HL-60 (cell line): Measurements from ENCODE around the gene DDX60.

Experiments
- DNase-seq, 2 experiments: peaks; one replicate each; pipeline ENCODE4 v3.0.0-alpha.2; 2010 to 2020; ENCODE audit warnings: low read depth in 1 of 2, low spot score in 1 of 2
- H3K27ac ChIP-seq: fragments of 250-450 bp; sonication (Bioruptor Pico); replicated peaks from 2 replicates; pipeline ENCODE4 v1.5.1; 2020; ENCODE audit warnings: mild to moderate bottlenecking, moderate library complexity
- H3K27me3 ChIP-seq: fragments of 250-450 bp; sonication (Bioruptor Pico); 2 replicates; pipeline ENCODE4 v1.5.1; 2021; ENCODE audit warnings: mild to moderate bottlenecking, moderate library complexity; ENCODE audit not compliant: insufficient read depth, poor library complexity, severe bottlenecking
- H3K4me3 ChIP-seq: replicated peaks from 2 replicates; pipeline ENCODE4 v1.5.1; 2011; ENCODE audit warnings: mild to moderate bottlenecking, control low read depth, low read length; ENCODE audit not compliant: insufficient read depth
- GABPA ChIP-seq: IDR thresholded peaks from 2 replicates; pipeline ENCODE4 v1.6.1; 2012; ENCODE audit warnings: low read depth
- POLR2AphosphoS5 ChIP-seq: IDR thresholded peaks from 2 replicates; pipeline ENCODE4 v1.6.1; 2012; ENCODE audit warnings: low read depth
- REST ChIP-seq: IDR thresholded peaks from 2 replicates; pipeline ENCODE4 v1.6.1; 2012; ENCODE audit warnings: low read depth; ENCODE audit not compliant: insufficient replicate concordance
- SPI1 ChIP-seq: IDR thresholded peaks from 2 replicates; pipeline ENCODE4 v1.6.1; 2012; ENCODE audit warnings: low read depth, mild to moderate bottlenecking, borderline replicate concordance
- TF ChIP-seq, protein P1 (sequence below): IDR thresholded peaks from one replicate; pipeline ENCODE4 v1.5.1; 2011; ENCODE audit warnings: low read length, control low read depth, inconsistent platforms; ENCODE audit not compliant: insufficient read depth

The DDX60 gene

DNA sequence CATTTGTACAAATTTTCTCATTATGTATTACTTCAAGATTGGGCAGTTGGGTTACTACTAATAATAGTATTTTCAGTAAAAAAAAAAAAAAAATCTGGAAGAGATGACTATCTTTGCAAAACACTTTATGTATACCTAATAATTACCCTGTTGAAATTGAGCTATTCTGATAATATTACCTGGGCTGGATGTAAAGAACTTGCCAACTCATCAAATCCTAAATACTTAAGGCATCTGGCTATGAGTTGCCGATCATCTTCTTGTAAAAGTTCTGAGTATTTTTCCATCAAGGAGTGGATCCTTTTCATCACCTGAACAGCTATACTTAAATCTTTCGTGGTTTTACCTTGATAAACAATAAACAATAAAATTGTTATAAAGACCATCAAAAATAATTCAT, 42.7 kb downstream of the DDX60 start:
- no peak for DNase-seq
- TF ChIP-seq, protein P1, sequence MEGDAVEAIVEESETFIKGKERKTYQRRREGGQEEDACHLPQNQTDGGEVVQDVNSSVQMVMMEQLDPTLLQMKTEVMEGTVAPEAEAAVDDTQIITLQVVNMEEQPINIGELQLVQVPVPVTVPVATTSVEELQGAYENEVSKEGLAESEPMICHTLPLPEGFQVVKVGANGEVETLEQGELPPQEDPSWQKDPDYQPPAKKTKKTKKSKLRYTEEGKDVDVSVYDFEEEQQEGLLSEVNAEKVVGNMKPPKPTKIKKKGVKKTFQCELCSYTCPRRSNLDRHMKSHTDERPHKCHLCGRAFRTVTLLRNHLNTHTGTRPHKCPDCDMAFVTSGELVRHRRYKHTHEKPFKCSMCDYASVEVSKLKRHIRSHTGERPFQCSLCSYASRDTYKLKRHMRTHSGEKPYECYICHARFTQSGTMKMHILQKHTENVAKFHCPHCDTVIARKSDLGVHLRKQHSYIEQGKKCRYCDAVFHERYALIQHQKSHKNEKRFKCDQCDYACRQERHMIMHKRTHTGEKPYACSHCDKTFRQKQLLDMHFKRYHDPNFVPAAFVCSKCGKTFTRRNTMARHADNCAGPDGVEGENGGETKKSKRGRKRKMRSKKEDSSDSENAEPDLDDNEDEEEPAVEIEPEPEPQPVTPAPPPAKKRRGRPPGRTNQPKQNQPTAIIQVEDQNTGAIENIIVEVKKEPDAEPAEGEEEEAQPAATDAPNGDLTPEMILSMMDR: no peak
- TF ChIP-seq SPI1 (no peak), GABPA (no peak), REST (no peak), POLR2AphosphoS5 (no peak)
- Histone ChIP-seq H3K27ac (no peak overlapping the region), H3K4me3 (no peak overlapping the region), H3K27me3 (no peaks in the 10 kb centered on the region)

GRCh38 chr4:168274871-168275270, 43.7 kb downstream of the DDX60 start:
- TF ChIP-seq REST: no peak
- no peak for TF ChIP-seq SPI1
- TF ChIP-seq GABPA: no peak
- no peak for TF ChIP-seq POLR2AphosphoS5
- TF ChIP-seq, protein P1: no peak

GRCh38 chr4:168273838-168274237, 44.7 kb downstream of the DDX60 start:
- DNase-seq: no peak
- no peak for TF ChIP-seq REST
- TF ChIP-seq GABPA: no peak
- no peak for TF ChIP-seq POLR2AphosphoS5
- TF ChIP-seq SPI1: no peak
- TF ChIP-seq, protein P1: no peak

More at GRCh38 chr4:168274871-168275270, 43.7 kb downstream of the DDX60 start:
- Histone ChIP-seq H3K27ac (no peak overlapping the region), H3K4me3 (no peak overlapping the region), H3K27me3 (no peaks in the 10 kb centered on the region)
- no peak for DNase-seq

More at GRCh38 chr4:168273838-168274237, 44.7 kb downstream of the DDX60 start:
- H3K4me3 ChIP-seq: no peak overlapping the region
- no peaks in the 10 kb centered on the region for H3K27me3 ChIP-seq
- H3K27ac ChIP-seq: no peak overlapping the region
